AG09309 (cell line): Measurements from ENCODE around the gene ANKEF1.

Source experiments
- DNase-seq: peaks from one replicate; pipeline ENCODE4 v3.0.0-alpha.2; 2010; ENCODE audit warnings: low read depth
- H3K4me3 ChIP-seq: 2 replicates; pipeline ENCODE4 v1.5.1; 2011; ENCODE audit warnings: mild to moderate bottlenecking, low read depth, low read length, moderate library complexity; ENCODE audit not compliant: control insufficient read depth
- CTCF ChIP-seq: IDR thresholded peaks from 2 replicates; pipeline ENCODE4 v1.5.1; 2011; ENCODE audit warnings: mild to moderate bottlenecking, low read depth, low read length, inconsistent platforms; ENCODE audit not compliant: insufficient read depth, control insufficient read depth; ENCODE audit errors: missing control alignments

Gene ANKEF1

GRCh38 chr20:10051185-10051584 is 16.4 kb downstream of the ANKEF1 start:
- no peak for TF ChIP-seq CTCF
- DNase-seq, result no peak
- H3K4me3 ChIP-seq, result no peak overlapping the region

- no peak for TF ChIP-seq CTCF
- no peak for DNase-seq
- no peak overlapping the region for H3K4me3 ChIP-seq
Observed at GRCh38 chr20:10059006-10059405, 24.2 kb downstream of the ANKEF1 start.

GRCh38 chr20:10060226-10060625 is 25.4 kb downstream of the ANKEF1 start:
- no peak for TF ChIP-seq CTCF
- DNase-seq, result no peak
- H3K4me3 ChIP-seq, result no peak overlapping the region

- H3K4me3 ChIP-seq, result no peak overlapping the region
- no peak for DNase-seq
- TF ChIP-seq CTCF, result no peak
Observed at GRCh38 chr20:10061641-10062040, 26.9 kb downstream of the ANKEF1 start.

- no peak for TF ChIP-seq CTCF
- no peak overlapping the region for H3K4me3 ChIP-seq
- DNase-seq, result no peak
Observed at GRCh38 chr20:10063482-10063881, 28.7 kb downstream of the ANKEF1 start.

- TF ChIP-seq CTCF, result no peak
- DNase-seq, result no peak
- no peak overlapping the region for H3K4me3 ChIP-seq
Observed at GRCh38 chr20:10064611-10065010, 29.8 kb downstream of the ANKEF1 start.

GRCh38 chr20:10065154-10065833 is 30.5 kb downstream of the ANKEF1 start:
- no peak overlapping the region for H3K4me3 ChIP-seq
- no peak for TF ChIP-seq CTCF
- no peak for DNase-seq
